H1 (cell line): Measurements from ENCODE around the gene NR2E1. TPM values are rescaled to one million over a fixed set of nuclear protein-coding genes. Genes with fewer than 3 reads are reported as not detected.

Experiments used
- CTCF ChIA-PET: fragments of 300-600 bp; sonication (Branson Sonifier 250); formaldehyde crosslinking; loops from one replicate; lab custom pipeline; 2021; ENCODE audit not compliant: partially characterized antibody; lab: Charles Lee
- POLR2A ChIA-PET: fragments of 300-600 bp; sonication (Branson Sonifier 250); formaldehyde crosslinking; loops from one replicate; lab custom pipeline; 2021; ENCODE audit warnings: inconsistent platforms; ENCODE audit not compliant: partially characterized antibody; lab: Charles Lee
- DNase-seq, 2 experiments: peaks; one replicate each; pipeline versions ENCODE4 v3.0.0 to v3.0.0-alpha.2; 2010 to 2022; ENCODE audit warnings: low spot score in 2 of 2, low read depth in 1 of 2, mixed read lengths in 1 of 2
- FAIRE-seq: peaks from 2 replicates; lab custom pipeline; 2011; peaks lifted over from hg19 to GRCh38; lab: Jason Lieb, UNC
- H2AFZ ChIP-seq: 2 replicates; pipeline ENCODE4 v1.8.1; 2012; ENCODE audit warnings: low read length, inconsistent platforms
- H2AK5ac ChIP-seq: 2 replicates; pipeline ENCODE4 v1.6.1; 2013; ENCODE audit warnings: low read depth, low read length
- H2BK120ac ChIP-seq: replicated peaks from 2 replicates; pipeline ENCODE3; 2013; ENCODE audit warnings: low read depth, low read length, inconsistent platforms
- H2BK12ac ChIP-seq: 2 replicates; pipeline ENCODE4 v1.6.1; 2013; ENCODE audit warnings: low read depth, low read length
- H2BK15ac ChIP-seq: 2 replicates; pipeline ENCODE4 v1.6.1; 2013; ENCODE audit warnings: low read length
- H2BK20ac ChIP-seq: 2 replicates; pipeline ENCODE4 v1.6.1; 2013; ENCODE audit warnings: low read length
- H2BK5ac ChIP-seq: 2 replicates; pipeline ENCODE4 v1.6.1; 2013; ENCODE audit warnings: low read depth, low read length
- H3K14ac ChIP-seq: 2 replicates; pipeline ENCODE4 v1.6.1; 2013; ENCODE audit warnings: inconsistent platforms; ENCODE audit not compliant: insufficient read length
- H3K18ac ChIP-seq: 2 replicates; pipeline ENCODE4 v1.6.1; 2013; ENCODE audit warnings: low read length; ENCODE audit errors: extremely low read depth
- H3K23ac ChIP-seq: 2 replicates; pipeline ENCODE4 v1.6.1; 2013; ENCODE audit warnings: inconsistent platforms; ENCODE audit not compliant: insufficient read length
- H3K23me2 ChIP-seq: 2 replicates; pipeline ENCODE4 v1.6.1; 2013; ENCODE audit warnings: low read depth, low read length
- H3K27ac ChIP-seq: 2 replicates; pipeline ENCODE4 v1.6.1; 2011; ENCODE audit warnings: low read depth, low read length, inconsistent platforms
- H3K27me3 ChIP-seq, 4 experiments: replicated peaks in 1 of 4; 1 replicate in 1 of 4; 2 replicates in 3 of 4; pipeline versions ENCODE4 v1.6.1 to v1.8.1; 2011 to 2013; ENCODE audit warnings: low read length in 3 of 4, mild to moderate bottlenecking in 3 of 4, inconsistent platforms in 2 of 4, mixed read lengths in 2 of 4, moderate library complexity in 1 of 4; ENCODE audit not compliant: control insufficient read depth in 3 of 4, insufficient read depth in 3 of 4; ENCODE audit errors: extremely low read depth in 1 of 4
- H3K36me3 ChIP-seq, 4 experiments: 2 replicates each; pipeline versions ENCODE4 v1.6.1 to v1.8.1; 2011 to 2013; ENCODE audit warnings: mild to moderate bottlenecking in 4 of 4, low read length in 3 of 4, moderate library complexity in 2 of 4, control low read depth in 1 of 4, inconsistent platforms in 1 of 4; ENCODE audit not compliant: insufficient read depth in 4 of 4, control insufficient read depth in 2 of 4
- H3K4ac ChIP-seq: replicated peaks from 2 replicates; pipeline ENCODE3; 2013; ENCODE audit warnings: low read length, low read depth, mixed read lengths, inconsistent platforms; ENCODE audit not compliant: insufficient read length
- H3K4me1 ChIP-seq, 4 experiments: replicated peaks in 1 of 4; 1 replicate in 1 of 4; 2 replicates in 3 of 4; pipeline versions ENCODE4 v1.6.1 to v1.8.1; 2011 to 2013; ENCODE audit warnings: low read length in 3 of 4, inconsistent platforms in 2 of 4, mixed read lengths in 1 of 4; ENCODE audit not compliant: insufficient read depth in 4 of 4, control insufficient read depth in 3 of 4
- H3K4me2 ChIP-seq, 2 experiments: 2 replicates each; pipeline versions ENCODE4 v1.6.1 to v1.8.1; 2011 to 2013; ENCODE audit warnings: low read depth in 2 of 2, low read length in 2 of 2, control low read depth in 1 of 2, inconsistent platforms in 1 of 2, mild to moderate bottlenecking in 1 of 2; ENCODE audit not compliant: insufficient read depth in 1 of 2
- H3K4me3 ChIP-seq, 4 experiments: fragments of 200-600, 300-600 bp in 1 of 4; sonication (generic), shearing (Covaris generic), sonication (Bioruptor Twin) in 1 of 4; 2 replicates each; pipeline versions ENCODE4 v1.5.1 to v1.8.1; 2011 to 2016; ENCODE audit warnings: low read length in 4 of 4, low read depth in 3 of 4, control low read depth in 2 of 4, inconsistent platforms in 2 of 4, mild to moderate bottlenecking in 2 of 4, mixed read lengths in 1 of 4, moderate library complexity in 1 of 4; ENCODE audit not compliant: insufficient read depth in 2 of 4; ENCODE audit errors: extremely low read depth in 1 of 4
- H3K56ac ChIP-seq: replicated peaks from 2 replicates; pipeline ENCODE3; 2013; ENCODE audit warnings: low read depth, mild to moderate bottlenecking, mixed read lengths, low read length, inconsistent platforms; ENCODE audit not compliant: insufficient read length
- H3K79me1 ChIP-seq: 2 replicates; pipeline ENCODE4 v1.6.1; 2013; ENCODE audit warnings: low read depth, low read length, control low read depth
- H3K79me2 ChIP-seq, 2 experiments: 2 replicates each; pipeline versions ENCODE4 v1.6.1 to v1.8.1; 2012 to 2013; ENCODE audit warnings: low read length in 2 of 2, mild to moderate bottlenecking in 2 of 2, inconsistent platforms in 1 of 2; ENCODE audit not compliant: insufficient read depth in 2 of 2, control insufficient read depth in 1 of 2
- H3K9ac ChIP-seq, 4 experiments: replicated peaks in 1 of 4; 1 replicate in 1 of 4; 2 replicates in 3 of 4; pipeline versions ENCODE4 v1.6.1 to v1.8.1; 2011 to 2013; ENCODE audit warnings: low read depth in 3 of 4, low read length in 3 of 4, control low read depth in 2 of 4, mild to moderate bottlenecking in 2 of 4, moderate library complexity in 2 of 4, inconsistent platforms in 1 of 4; ENCODE audit errors: extremely low read depth in 1 of 4
- H3K9me3 ChIP-seq, 2 experiments: 2 replicates each; pipeline versions ENCODE4 v1.6.1 to v1.8.1; 2012 to 2013; ENCODE audit warnings: mild to moderate bottlenecking in 2 of 2, moderate library complexity in 2 of 2, control low read depth in 1 of 2, inconsistent platforms in 1 of 2, low read depth in 1 of 2, low read length in 1 of 2, mixed read lengths in 1 of 2; ENCODE audit not compliant: insufficient read depth in 2 of 2
- H4K20me1 ChIP-seq, 2 experiments: replicated peaks in 1 of 2; 2 replicates each; pipeline versions ENCODE3 to v1.8.1; 2011 to 2013; ENCODE audit warnings: inconsistent platforms in 2 of 2, low read length in 2 of 2, mild to moderate bottlenecking in 1 of 2; ENCODE audit not compliant: insufficient read depth in 2 of 2, control insufficient read depth in 1 of 2
- H4K5ac ChIP-seq: 2 replicates; pipeline ENCODE4 v1.6.1; 2013; ENCODE audit warnings: low read length, low read depth, mixed read lengths, inconsistent platforms; ENCODE audit not compliant: insufficient read length
- H4K8ac ChIP-seq: 2 replicates; pipeline ENCODE4 v1.8.0; 2013; ENCODE audit warnings: mild to moderate bottlenecking, moderate library complexity, low read length, inconsistent platforms; ENCODE audit not compliant: insufficient read depth; ENCODE audit errors: extremely low read depth
- H4K91ac ChIP-seq: replicated peaks from 2 replicates; pipeline ENCODE3; 2013; ENCODE audit warnings: low read length, mixed read lengths, inconsistent platforms; ENCODE audit not compliant: insufficient read length
- ASH2L ChIP-seq: fragments of 200-600, 300-600 bp; sonication (generic); IDR thresholded peaks from one replicate; pipeline ENCODE4 v1.7.1; 2017; ENCODE audit warnings: low read length
- BRCA1 ChIP-seq: IDR thresholded peaks from 2 replicates; pipeline ENCODE4 v1.6.1; 2012; ENCODE audit warnings: low read depth, low read length, improper control_type of control experiment
- CBX5 ChIP-seq: fragments of 300-800, 300-1000 bp; sonication (generic); IDR thresholded peaks from 2 replicates; pipeline ENCODE4 v1.7.1; 2016; ENCODE audit warnings: antibody characterized with exemption, low read length, low read depth
- HDAC2 ChIP-seq, 2 experiments: fragments of 300-600 bp in 1 of 2; sonication (generic) in 1 of 2; IDR thresholded peaks; 2 replicates each; pipeline ENCODE4 v1.6.1; 2011 to 2012; ENCODE audit warnings: low read depth in 2 of 2, low read length in 2 of 2, mild to moderate bottlenecking in 2 of 2, moderate library complexity in 2 of 2, borderline replicate concordance in 1 of 2, inconsistent platforms in 1 of 2
- PHF8 ChIP-seq: fragments of 200-600 bp; sonication (generic); conservative IDR thresholded peaks from 2 replicates; pipeline ENCODE4 v1.7.1; 2012; ENCODE audit warnings: low read depth, mild to moderate bottlenecking, inconsistent platforms, low read length, moderate library complexity
- POLR2A ChIP-seq, 2 experiments: IDR thresholded peaks; 1 replicate in 1 of 2; 2 replicates in 1 of 2; pipeline ENCODE4 v1.6.1; 2011; ENCODE audit warnings: low read depth in 2 of 2, low read length in 2 of 2, mild to moderate bottlenecking in 2 of 2; ENCODE audit errors: control extremely low read depth in 1 of 2
- RFX5 ChIP-seq: IDR thresholded peaks from 2 replicates; pipeline ENCODE4 v1.6.1; 2011; ENCODE audit warnings: low read depth, low read length, improper control_type of control experiment, borderline replicate concordance
- SIN3A ChIP-seq, 2 experiments: IDR thresholded peaks in 1 of 2; conservative IDR thresholded peaks in 1 of 2; 2 replicates each; pipeline ENCODE4 v1.6.1; 2011 to 2012; ENCODE audit warnings: low read length in 2 of 2, improper control_type of control experiment in 1 of 2, low read depth in 1 of 2, mild to moderate bottlenecking in 1 of 2
- TEAD4 ChIP-seq: IDR thresholded peaks from 2 replicates; pipeline ENCODE4 v1.6.1; 2012; ENCODE audit warnings: low read depth, low read length, inconsistent platforms, mixed read lengths
- YY1 ChIP-seq: IDR thresholded peaks from 2 replicates; pipeline ENCODE4 v1.6.1; 2011; ENCODE audit warnings: low read depth, mild to moderate bottlenecking, low read length
- WGBS, 2 experiments: shearing (Covaris generic) in 1 of 2; methylation state at CpG; one replicate each; pipeline versions ENCODE4 v1.1.6 to v1.1.7; 2013 to 2015; ENCODE audit warnings: low lambda C conversion rate in 2 of 2, mixed read lengths in 2 of 2, inconsistent platforms in 1 of 2, low coverage in 1 of 2, missing lambda C conversion rate in 1 of 2; ENCODE audit not compliant: insufficient replicate concordance in 2 of 2, insufficient coverage in 1 of 2, insufficient read length in 1 of 2; ENCODE audit errors: extremely low coverage in 1 of 2, missing lambda C conversion rate in 1 of 2; 5-methylcytosine and 5-hydroxymethylcytosine counted together
- polyA plus RNA-seq, 7 experiments: library from polyadenylated mRNA; depleted of rRNA in 3 of 7; stranded (reverse) in 5 of 7; unstranded in 2 of 7; fragments of >200 nt in 5 of 7; fragments of 200-250 nt in 2 of 7; gene quantifications; 1 replicate in 5 of 7; 2 replicates in 1 of 7; 4 replicates in 1 of 7; pipeline versions ENCODE4 v1.2.1 to v1.2.3, GENCODE V29; 2011 to 2013; ENCODE audit warnings: missing spikeins in 2 of 7, mixed read lengths in 2 of 7
- total RNA-seq: library from RNA; stranded (reverse); fragmentation: NEBNext Ultra II Directional; extraction: Animal tissue kit (Norgen Biotek cat#: 25700); gene quantifications from 2 replicates; pipeline ENCODE4 v1.2.1, GENCODE V29; 2021
- TF ChIP-seq, protein P1 (sequence below), 3 experiments: IDR thresholded peaks; 1 replicate in 2 of 3; 2 replicates in 1 of 3; pipeline versions ENCODE4 v1.5.1 to v1.6.1; 2011; ENCODE audit warnings: low read length in 3 of 3, mild to moderate bottlenecking in 3 of 3, inconsistent platforms in 2 of 3, low read depth in 1 of 3, moderate library complexity in 1 of 3; ENCODE audit not compliant: insufficient read depth in 1 of 3; ENCODE audit errors: control extremely low read depth in 1 of 3

Gene NR2E1
- total and polyA plus RNA-seq, 2 of the 8 experiments (the other 6 are each of a cell fraction or from before 2014, with no cell fraction given): not detected

DNA sequence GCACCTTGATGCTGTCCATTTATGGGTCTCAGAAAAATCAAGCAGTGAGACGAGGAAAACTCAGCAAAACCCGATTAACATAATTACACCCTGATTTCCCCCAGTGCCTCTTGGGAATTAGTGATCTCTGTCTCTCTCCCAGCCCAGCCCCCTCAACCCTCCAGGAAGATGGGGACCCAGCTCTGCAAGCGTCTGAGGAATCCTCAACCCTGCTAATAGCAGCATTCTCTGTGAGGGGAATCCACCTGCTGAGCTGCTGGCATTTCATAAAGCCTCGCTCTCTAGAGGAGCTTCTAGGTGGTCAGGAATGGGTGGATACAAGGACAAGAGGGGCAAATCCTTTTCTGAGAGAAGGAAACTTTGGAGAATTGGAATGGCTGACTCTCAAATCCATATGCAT is 13.9 kb downstream of the NR2E1 start:
- Histone ChIP-seq H3K4ac (no peak overlapping the region), H3K56ac (no peak overlapping the region), H2BK5ac (no peak overlapping the region), H3K27me3 (peaks cover 35 to 44% (median 41%) of the 10 kb centered on the region in 4 experiments), H3K4me2 (peak overlapping the region; percentile 4 to 53; a peak in 2 of 4 replicates), H3K9me3 (no peaks in the 10 kb centered on the region), H4K91ac (no peak overlapping the region), H4K5ac (no peak overlapping the region), H3K27ac (no peak overlapping the region), H2AFZ (no peak overlapping the region), H3K23me2 (peaks cover 5% of the 10 kb centered on the region; the same call in 1 of the 2 replicates), H3K79me1 (no peaks in the 10 kb centered on the region), H4K8ac (no peak overlapping the region), H3K36me3 (no peaks in the 10 kb centered on the region), H3K4me1 (peaks cover 0 to 20% (median 12%) of the 10 kb centered on the region in 4 experiments; a peak in 6 of 7 replicates), H4K20me1 (peaks cover 9 to 17% of the 10 kb centered on the region in 2 experiments), H2BK20ac (no peak overlapping the region), H3K79me2 (no peaks in the 10 kb centered on the region), H3K23ac (no peak overlapping the region), H2BK15ac (no peak overlapping the region), H3K9ac (no peak overlapping the region), H3K18ac (no peak overlapping the region), H2BK120ac (no peak overlapping the region), H3K14ac (no peak overlapping the region), H2AK5ac (no peak overlapping the region), H2BK12ac (no peak overlapping the region), H3K4me3 (0 out of 8 replicates have a peak overlapping the region, but pooled peaks of 1 of the 4 experiments have one; percentile 5)
- 6% methylated on average over 4 of the region's 4 CpGs; no CpG with 5 or more reads in 1 of the 2 experiments for WGBS, 2 experiments
- peak; percentile 81 for FAIRE-seq
- ChIA-PET CTCF (interaction anchor here (0.9 kb wide), 1 partner anchor 12 kb away, joined by 3 read pairs; no protein-coding TSS in a partner anchor), POLR2A (interaction anchor here (0.7 to 1.0 kb wide), 2 partner anchors 9 to 80 kb away, joined by 3 to 4 read pairs; no protein-coding TSS in a partner anchor)
- peak in 1 of 2 experiments; percentile 52 for DNase-seq
- TF ChIP-seq CBX5: no peak
- TF ChIP-seq RFX5: no peak
- no peak for TF ChIP-seq BRCA1
- TF ChIP-seq SIN3A (conservative IDR thresholded peaks at IDR 0.05 in 1 of 2, IDR thresholded peaks at IDR 0.05 in 1 of 2; ENCODE audit: low read depth in 1 of 2, low read length in 2 of 2): no peak
- TF ChIP-seq TEAD4: peak; percentile 83
- TF ChIP-seq, protein P1, sequence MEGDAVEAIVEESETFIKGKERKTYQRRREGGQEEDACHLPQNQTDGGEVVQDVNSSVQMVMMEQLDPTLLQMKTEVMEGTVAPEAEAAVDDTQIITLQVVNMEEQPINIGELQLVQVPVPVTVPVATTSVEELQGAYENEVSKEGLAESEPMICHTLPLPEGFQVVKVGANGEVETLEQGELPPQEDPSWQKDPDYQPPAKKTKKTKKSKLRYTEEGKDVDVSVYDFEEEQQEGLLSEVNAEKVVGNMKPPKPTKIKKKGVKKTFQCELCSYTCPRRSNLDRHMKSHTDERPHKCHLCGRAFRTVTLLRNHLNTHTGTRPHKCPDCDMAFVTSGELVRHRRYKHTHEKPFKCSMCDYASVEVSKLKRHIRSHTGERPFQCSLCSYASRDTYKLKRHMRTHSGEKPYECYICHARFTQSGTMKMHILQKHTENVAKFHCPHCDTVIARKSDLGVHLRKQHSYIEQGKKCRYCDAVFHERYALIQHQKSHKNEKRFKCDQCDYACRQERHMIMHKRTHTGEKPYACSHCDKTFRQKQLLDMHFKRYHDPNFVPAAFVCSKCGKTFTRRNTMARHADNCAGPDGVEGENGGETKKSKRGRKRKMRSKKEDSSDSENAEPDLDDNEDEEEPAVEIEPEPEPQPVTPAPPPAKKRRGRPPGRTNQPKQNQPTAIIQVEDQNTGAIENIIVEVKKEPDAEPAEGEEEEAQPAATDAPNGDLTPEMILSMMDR (IDR thresholded peaks at IDR 0.05; ENCODE audit: control extremely low read depth in 1 of 3, insufficient read depth in 1 of 3, low read depth in 1 of 3, low read length in 3 of 3): no peak
- no peak for TF ChIP-seq PHF8
- no peak for TF ChIP-seq POLR2A (IDR thresholded peaks at IDR 0.05; ENCODE audit: control extremely low read depth in 1 of 2, low read depth in 2 of 2, low read length in 2 of 2)
- no peak for TF ChIP-seq HDAC2 (IDR thresholded peaks at IDR 0.05; ENCODE audit: borderline replicate concordance in 1 of 2, low read depth in 2 of 2, low read length in 2 of 2)
- peak; percentile 43; the same call in 1 of the 2 replicates for TF ChIP-seq YY1
- TF ChIP-seq ASH2L: no peak
